Posterior cingulate gyrus (tissue), 11 donors: ENCODE results near the gene DNER.
"Not testable (repeated sequence)": the region's sequence is repeated elsewhere in the genome, so short reads cannot be mapped to it uniquely, and the experiment has no call there.

ENCODE experiments used
- DNase-seq, 10 donors: peaks; one replicate each; pipeline versions ENCODE4 v3.0.0 to v3.0.0-alpha.2; 2020 to 2021; ENCODE audit warnings: mixed read lengths in 3 of 10
- intact Hi-C: fragments of 100-400 bp; cut with DNase I; formaldehyde crosslinking; loops from one replicate; pipeline ENCODE4 v1.15.1; 2023

The DNER gene

GRCh38 chr2:229372207-229372606 is 342.1 kb downstream of the DNER start:
- intact Hi-C loops, result no loop called here
- no peak for DNase-seq

DNA sequence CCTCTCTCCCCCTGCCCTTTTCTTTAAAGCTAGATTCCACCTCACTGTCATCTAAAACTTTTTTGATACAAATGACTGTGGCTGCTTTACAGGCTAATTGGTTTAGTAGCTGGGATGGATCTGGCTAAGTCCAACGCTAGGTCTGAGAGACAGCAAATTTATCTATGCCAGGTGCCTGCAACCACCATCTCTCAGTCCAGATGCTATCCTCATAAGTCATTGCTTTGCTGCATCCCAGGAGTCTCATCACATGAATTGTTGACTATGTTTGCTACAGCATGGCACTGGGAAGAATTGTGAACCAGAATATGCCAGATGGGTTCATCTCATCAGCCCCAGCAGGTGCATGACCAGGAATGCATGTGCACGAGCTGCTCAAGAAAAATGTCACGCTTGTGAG is 343.3 kb downstream of the DNER start:
- DNase-seq, result no peak
- intact Hi-C loops, result no loop called here

DNA sequence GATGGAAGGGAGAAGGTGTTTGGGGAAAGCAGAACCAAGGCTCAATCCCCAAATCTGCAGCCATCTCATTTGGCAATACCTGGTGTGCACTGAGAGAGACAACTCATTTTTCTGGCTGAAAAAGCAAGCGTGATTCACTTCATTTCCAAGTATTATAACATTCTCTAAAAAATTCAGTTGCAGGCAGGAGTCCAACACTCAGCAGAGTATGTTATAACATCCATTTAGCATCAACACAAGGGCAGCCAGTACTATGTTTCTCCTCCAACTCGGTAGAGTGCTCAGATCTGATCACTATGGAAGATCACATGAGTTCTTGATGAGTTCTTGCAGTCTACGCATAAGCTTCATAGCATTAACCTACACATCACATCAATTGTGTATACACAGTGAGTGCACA is 343.8 kb downstream of the DNER start:
- intact Hi-C loops, result no loop called here
- DNase-seq, result no peak

DNA sequence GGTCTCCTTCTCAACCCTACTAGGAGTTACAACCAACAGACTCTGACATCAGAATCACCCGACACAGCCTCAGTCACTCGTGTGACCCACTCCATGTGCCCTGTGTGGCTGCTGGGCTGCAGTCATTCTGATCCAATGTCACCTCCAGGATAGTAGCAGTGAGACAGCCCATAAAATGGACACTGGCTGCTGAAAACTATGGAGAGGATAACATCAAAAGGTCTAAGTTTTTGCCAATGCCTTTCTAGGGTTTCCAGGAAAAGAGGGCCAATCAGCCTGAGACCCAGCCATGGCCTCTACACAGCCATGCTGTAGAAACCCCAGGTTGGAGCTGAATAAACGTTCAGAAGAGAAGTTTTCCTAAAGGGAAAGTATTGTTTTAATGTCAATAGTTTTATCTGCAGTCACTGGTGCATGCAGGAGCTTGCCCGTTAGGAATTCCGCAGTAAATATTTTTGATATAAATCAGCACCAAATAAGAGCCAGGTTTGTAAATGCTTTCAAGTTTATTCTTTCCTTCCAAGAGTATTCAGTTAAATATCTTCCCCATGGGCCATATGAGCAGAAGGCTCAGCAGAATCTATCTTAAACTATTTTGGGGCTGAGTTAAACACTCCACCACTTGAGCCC is 351.1 kb downstream of the DNER start:
- intact Hi-C loops, result no loop called here
- no peak for DNase-seq

DNA sequence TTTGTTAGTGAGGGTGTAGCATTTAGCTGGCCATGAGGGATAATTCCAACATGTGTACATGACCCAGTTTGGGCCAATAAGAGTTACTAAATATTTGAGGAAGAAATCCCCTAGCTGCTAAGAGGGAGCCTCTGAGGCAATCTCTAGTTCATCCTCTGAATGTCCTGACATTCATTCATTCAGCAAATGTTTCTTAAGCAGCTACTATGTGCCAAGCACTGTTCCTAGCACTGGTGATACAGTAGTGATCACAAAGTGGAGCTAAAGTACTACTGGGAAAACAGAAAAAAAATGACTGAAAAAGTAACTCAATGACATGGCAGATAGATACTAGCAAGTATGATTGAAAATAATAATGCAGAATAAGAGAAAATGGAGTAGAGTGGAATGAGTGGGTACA is 363.5 kb downstream of the DNER start:
- intact Hi-C loops, result no loop called here
- DNase-seq, result no peak

DNA sequence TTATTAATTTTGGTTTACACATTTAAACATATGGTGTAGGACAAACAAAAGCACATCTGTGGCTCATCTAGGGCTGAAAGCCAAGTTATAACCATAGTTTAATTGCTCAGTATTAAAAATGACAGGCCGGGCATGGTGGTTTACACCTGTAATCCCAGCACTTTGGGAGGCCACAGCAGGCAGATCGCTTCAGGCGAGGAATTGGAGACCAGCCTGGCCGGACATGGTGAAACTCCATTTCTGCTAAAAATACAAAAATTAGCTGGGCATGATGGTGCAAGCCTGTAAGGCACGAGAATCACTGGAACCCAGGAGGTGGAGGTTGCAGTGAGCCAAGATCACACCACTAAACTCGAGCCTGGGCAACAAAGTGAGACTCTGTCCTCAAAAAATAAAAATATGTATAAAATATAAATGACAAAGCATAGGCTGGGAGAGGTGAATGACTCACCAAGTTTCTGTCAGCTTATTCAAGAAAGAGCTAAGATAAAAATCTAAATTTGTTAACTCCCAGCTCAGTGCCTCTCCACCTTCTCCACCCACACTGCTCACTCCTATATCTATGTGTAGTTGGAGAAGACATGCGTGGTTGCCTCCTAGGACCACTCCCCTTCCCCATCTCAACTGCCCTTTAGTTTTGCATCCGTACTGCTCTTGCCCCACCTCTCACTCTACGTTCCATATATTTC is 364.1 kb downstream of the DNER start:
- intact Hi-C loops, result no loop called here
- no peak for DNase-seq

- intact Hi-C loops, result no loop called here
- no peak for DNase-seq
These were observed 366.2 kb downstream of the DNER start for GRCh38 chr2:229348128-229348527.

DNA sequence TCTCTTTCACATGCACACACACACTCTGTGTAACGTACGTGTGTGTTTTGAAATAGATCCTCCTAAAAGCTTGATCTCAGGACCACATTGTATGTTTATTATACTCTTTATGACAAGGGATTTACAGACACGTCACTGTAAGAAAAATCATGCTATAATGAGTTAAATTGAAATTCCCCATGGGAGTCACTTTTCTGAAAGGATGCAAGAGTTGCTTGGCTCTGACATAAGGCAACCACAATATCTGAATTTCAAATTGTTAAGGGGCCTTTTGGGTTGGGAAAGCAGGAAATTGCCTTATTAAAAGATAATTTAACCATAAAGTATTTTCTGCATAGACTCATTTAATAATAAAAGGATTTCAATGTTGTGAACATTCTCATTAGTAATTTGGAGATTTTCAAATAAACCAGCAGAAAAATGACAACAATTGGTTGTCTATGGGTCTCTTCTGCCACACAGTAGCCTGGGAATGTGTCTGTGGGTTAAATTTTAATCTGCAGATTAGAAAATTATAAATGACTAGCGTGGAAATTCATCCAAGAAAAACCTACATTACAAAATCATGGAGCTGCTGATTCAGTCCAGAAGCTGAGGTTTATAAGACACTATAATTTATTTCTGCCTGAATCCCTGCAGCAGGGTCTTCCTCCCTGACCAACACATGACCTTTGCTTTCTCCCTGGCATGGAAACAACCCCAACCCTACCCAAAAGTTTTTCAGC is 367.4 kb downstream of the DNER start:
- no peak for DNase-seq

DNA sequence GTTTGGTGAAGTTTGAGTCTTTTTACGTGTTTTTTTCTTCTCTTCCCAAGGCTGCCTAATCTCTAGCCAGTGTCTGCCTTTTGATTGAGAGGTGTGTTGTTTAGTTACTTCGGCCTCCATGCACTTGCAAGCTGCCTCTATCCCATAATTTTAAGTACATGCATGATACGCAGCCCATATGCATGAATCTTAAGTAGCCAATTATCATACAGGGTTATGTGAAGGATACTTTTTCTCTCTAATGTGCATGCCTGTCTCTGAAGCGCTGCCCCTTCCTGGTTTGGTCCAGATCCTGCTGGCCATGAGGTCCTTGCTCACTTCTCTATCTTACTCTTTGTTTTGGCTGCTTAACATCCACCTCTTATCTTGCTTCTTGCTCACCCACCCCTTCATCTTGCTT is 369.4 kb downstream of the DNER start:
- intact Hi-C loops, result no loop called here
- DNase-seq, result no peak

More for the DNA sequence above, 367.4 kb downstream of the DNER start:
- intact Hi-C loops, result no loop called here

DNA sequence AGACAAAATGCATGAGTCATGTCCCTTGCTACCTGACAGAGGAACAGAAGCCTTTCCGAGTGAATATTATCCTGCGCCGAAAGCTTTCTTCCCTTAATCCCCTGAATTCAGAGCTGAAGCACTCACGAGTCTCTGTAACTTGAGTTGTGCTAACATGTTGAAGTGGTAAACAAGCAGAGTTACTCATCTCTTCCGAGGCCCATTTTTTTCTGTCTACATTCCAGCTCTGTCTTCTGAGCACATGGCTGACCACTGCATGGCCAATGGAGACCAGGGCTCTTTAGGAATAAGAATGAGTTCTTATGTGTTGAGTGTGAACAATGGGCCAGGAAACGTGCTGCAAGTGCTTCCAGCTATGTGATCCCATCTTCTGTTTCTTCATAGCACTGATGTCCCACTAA is 370.2 kb downstream of the DNER start:
- no peak for DNase-seq
- intact Hi-C loops, result no loop called here

- DNase-seq, result no peak
- intact Hi-C loops, result loop anchor here (2.0 kb wide), 1 partner anchor 243 kb away; no protein-coding TSS in a partner anchor
These were observed 370.7 kb downstream of the DNER start for GRCh38 chr2:229343661-229344060.

DNA sequence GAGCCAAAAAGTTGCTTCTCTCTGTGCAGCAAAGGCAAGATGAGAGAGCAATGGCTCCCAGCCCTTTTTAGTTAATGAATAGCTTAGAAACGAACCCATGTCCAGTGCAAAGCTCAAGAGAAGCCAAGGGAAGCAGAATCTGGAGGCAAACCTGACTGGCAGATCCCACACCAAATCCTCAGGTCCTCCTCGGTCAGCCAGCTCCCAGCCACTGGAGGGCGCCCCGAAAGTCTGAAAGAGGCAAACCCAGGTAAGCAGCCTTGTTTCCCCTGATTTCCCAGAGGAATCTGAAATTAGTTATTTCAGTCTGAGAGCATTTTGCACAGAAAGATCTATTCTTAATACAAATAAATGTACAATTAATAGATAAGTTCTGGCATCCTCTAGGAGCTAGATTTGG is 372.0 kb downstream of the DNER start:
- peak in 8 of 10 donors; percentile 35 to 88 (median 47) for DNase-seq
- intact Hi-C loops, result loop anchor here (2.0 kb wide), 1 partner anchor 244 kb away; no protein-coding TSS in a partner anchor

GRCh38 chr2:229340086-229340760 is 374.1 kb downstream of the DNER start:
- intact Hi-C loops, result no loop called here
- no peak for DNase-seq

- no peak for DNase-seq
- intact Hi-C loops, result no loop called here
These were observed 374.7 kb downstream of the DNER start for GRCh38 chr2:229339618-229340017.

DNA sequence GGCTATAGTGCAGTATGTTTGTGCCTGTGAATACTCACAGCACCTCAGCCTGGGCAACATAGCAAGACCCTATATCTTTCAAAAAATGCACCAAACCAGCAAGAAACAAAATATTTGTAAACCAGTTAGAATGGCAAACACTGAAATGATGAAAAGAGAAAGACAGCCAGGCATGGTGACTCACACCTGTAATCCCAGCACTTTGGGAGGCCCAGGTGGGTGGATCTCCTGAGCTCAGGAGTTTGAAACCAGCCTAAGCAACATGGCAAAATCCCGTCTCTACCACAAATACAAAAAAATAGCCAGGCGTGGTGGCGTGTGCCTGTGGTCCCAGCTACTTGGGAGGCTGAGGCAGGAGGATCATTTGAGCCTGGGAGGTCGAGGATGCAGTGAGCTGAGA is 375.2 kb downstream of the DNER start:
- intact Hi-C loops, DNase-seq: not testable (repeated sequence)

GRCh38 chr2:229335877-229336346 is 378.4 kb downstream of the DNER start:
- no peak for DNase-seq
- intact Hi-C loops, result no loop called here

- DNase-seq, result no peak
- intact Hi-C loops, result no loop called here
These were observed 379.0 kb downstream of the DNER start for GRCh38 chr2:229335330-229335729.

- intact Hi-C loops, result no loop called here
- DNase-seq, result no peak
These were observed 383.4 kb downstream of the DNER start for GRCh38 chr2:229330952-229331351.

GRCh38 chr2:229319558-229319957 is 394.8 kb downstream of the DNER start:
- no peak for DNase-seq
- intact Hi-C loops, result no loop called here

GRCh38 chr2:229314117-229314516 is 400.2 kb downstream of the DNER start:
- no peak for DNase-seq
- intact Hi-C loops, result no loop called here

- DNase-seq, result no peak
- intact Hi-C loops, result no loop called here
These were observed 400.8 kb downstream of the DNER start for GRCh38 chr2:229313591-229313990.
